ENCODE data around the gene TBC1D5.

GRCh38 chr3:17518189-17519059 is 224.0 kb downstream of the TBC1D5 start:
- TF ChIP-seq, protein P1, sequence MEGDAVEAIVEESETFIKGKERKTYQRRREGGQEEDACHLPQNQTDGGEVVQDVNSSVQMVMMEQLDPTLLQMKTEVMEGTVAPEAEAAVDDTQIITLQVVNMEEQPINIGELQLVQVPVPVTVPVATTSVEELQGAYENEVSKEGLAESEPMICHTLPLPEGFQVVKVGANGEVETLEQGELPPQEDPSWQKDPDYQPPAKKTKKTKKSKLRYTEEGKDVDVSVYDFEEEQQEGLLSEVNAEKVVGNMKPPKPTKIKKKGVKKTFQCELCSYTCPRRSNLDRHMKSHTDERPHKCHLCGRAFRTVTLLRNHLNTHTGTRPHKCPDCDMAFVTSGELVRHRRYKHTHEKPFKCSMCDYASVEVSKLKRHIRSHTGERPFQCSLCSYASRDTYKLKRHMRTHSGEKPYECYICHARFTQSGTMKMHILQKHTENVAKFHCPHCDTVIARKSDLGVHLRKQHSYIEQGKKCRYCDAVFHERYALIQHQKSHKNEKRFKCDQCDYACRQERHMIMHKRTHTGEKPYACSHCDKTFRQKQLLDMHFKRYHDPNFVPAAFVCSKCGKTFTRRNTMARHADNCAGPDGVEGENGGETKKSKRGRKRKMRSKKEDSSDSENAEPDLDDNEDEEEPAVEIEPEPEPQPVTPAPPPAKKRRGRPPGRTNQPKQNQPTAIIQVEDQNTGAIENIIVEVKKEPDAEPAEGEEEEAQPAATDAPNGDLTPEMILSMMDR (IDR thresholded peaks at IDR 0.05 in 8 of 11, conservative IDR thresholded peaks at IDR 0.05 in 3 of 11), result no peak
- no peak for TF ChIP-seq POLR2A (IDR thresholded peaks at IDR 0.05)
